Stomach (tissue), 4 donors: ENCODE measurements around the gene SLC6A18.

Experiments used
- CTCF ChIP-seq, 7 experiments: fragments of 450-650 bp in 4 of 7; fragments of 200-600 bp in 3 of 7; sonication (generic) in 3 of 7; IDR thresholded peaks; one replicate each; pipeline ENCODE4 v1.5.1; 2016 to 2019; ENCODE audit warnings: antibody characterized with exemption in 7 of 7, control low read depth in 2 of 7, mild to moderate bottlenecking in 1 of 7
- POLR2A ChIP-seq, 4 donors: fragments of 450-650 bp; IDR thresholded peaks; one replicate each; pipeline ENCODE4 v1.6.1; 2016; ENCODE audit warnings: antibody characterized with exemption in 4 of 4, control low read depth in 2 of 4, mild to moderate bottlenecking in 1 of 4, moderate library complexity in 1 of 4
- POLR2AphosphoS5 ChIP-seq, 3 donors: sonication (generic); formaldehyde crosslinking; IDR thresholded peaks; one replicate each; pipeline ENCODE4 v1.6.1; 2016; ENCODE audit warnings: antibody characterized with exemption in 3 of 3

- no peak for TF ChIP-seq CTCF (IDR thresholded peaks at IDR 0.05)
- TF ChIP-seq POLR2AphosphoS5 (IDR thresholded peaks at IDR 0.05), result no peak
- no peak for TF ChIP-seq POLR2A (IDR thresholded peaks at IDR 0.05)
Observed at GRCh38 chr5:1293416-1294205, 68.4 kb downstream of the SLC6A18 start.
